GM19025 (cell line): ENCODE measurements around the gene TSPAN31.
"Not testable (repeated sequence)": the region's sequence is repeated elsewhere in the genome, so short reads cannot be mapped to it uniquely, and the experiment has no call there.

Experiments
- ATAC-seq: cut with Tn5 transposase; IDR thresholded peaks from one replicate; pipeline ENCODE4 v1.9.1; 2021; ENCODE audit warnings: mild to moderate bottlenecking, low read depth, moderate library complexity; ENCODE audit not compliant: unreplicated experiment

The TSPAN31 gene, protein sequence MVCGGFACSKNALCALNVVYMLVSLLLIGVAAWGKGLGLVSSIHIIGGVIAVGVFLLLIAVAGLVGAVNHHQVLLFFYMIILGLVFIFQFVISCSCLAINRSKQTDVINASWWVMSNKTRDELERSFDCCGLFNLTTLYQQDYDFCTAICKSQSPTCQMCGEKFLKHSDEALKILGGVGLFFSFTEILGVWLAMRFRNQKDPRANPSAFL

DNA sequence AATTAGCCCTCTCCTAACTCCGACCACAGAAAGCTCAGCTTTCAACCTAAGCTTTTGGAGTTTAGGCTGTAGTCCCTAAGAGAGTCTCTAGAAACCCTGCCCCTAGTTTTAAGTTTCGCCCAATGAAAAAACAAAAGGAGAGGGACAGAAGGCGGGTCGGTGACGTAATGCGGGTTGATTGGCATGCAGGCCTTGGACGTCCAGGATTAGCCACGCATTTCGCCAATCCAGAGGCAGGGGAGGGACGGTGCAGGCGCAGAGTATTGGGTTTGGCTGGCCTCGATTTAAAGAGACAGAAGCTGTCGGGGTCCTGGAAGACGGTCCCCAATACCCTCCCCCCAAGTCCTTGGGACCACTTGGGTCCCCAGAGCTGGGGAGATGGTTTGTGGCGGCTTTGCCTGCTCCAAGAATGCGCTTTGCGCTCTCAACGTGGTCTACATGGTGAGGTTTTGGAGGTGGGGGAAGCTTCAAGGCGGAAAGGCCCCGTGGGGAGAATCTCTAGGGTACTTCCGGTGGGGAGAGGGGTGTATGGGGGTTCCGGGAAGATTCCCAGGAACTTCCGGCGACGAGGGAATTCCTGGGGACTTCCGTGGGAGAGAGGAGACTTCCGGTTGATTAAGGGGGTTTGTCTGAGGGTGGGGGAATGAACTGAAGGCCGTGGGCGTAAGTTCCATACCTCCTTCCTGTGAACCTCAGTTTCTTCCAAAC, at the start of gene TSPAN31:
TSS of gene TSPAN31 (plus strand) at position 263 of the 708 bp plus-strand sequence. CDS start at position 379, 116 bp downstream.
- ATAC-seq = peak; percentile 75

DNA sequence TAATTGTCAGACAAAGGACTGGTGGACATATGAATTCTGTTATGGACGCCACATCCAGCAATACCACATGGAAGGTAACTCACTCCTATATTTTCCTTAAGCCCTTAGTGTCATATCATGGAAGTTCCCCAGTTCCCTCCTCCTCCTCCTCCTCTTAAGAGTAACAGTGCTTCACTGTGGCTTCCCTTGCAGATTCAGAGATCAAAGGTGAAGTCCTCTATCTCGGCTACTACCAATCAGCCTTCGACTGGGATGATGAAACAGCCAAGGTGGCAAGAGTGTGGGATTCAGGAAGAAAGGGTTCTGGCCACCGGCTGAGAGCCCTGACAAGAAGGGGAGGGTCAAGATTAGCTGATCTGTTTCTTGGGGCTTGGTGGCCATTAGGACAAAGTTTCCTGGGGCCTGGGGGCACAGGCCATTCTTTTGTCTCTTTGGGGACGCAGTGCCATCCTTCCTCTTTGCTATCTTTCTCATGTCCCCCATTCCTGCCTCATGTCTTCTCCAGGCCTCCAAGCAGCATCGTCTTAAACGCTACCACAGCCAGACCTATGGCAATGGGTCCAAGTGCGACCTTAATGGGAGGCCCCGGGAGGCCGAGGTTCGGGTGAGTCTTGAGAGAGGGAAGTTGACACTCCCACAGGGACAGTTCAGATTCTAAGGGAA, 48.9 kb upstream of the TSPAN31 start:
- no peak for ATAC-seq

DNA sequence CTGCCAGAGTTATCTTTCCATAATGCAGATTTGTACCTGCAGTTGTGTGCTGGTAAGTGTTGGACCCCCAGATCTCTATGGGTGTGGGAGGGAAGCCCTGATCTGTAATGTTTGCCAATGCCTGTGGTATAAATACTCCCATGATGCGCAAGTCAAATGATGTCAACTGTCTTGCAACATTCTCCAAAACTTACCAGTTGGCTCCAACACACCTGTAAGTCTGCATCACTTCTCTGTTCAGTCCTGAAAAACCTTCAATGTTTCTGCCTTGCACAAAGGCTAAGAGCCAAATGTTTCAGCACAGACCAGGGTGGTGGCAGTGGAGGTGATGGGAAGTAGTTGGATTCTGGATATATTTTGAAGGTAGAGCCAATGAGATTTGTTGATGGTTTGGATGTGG, 47.8 kb upstream of the TSPAN31 start:
- ATAC-seq = no peak

DNA sequence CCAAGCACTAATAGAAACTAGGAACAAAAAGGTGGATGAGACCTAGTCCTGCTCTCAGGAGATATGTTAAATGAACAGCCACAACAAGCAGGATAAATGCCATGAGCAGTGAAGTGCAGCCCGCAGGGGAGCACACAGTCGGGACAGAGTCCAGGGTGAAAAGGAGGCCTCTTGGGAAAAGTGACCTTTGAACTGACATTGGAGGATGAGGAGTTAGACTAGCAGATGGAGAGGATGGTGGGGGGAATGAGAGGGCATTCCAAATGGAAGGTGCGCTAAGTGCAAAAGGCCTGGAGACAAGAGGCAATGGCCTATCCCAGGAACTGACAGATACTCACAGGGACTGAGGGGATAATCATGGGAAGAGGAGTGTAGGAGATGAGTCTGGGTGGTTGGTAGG, 46.4 kb upstream of the TSPAN31 start:
- ATAC-seq = no peak

DNA sequence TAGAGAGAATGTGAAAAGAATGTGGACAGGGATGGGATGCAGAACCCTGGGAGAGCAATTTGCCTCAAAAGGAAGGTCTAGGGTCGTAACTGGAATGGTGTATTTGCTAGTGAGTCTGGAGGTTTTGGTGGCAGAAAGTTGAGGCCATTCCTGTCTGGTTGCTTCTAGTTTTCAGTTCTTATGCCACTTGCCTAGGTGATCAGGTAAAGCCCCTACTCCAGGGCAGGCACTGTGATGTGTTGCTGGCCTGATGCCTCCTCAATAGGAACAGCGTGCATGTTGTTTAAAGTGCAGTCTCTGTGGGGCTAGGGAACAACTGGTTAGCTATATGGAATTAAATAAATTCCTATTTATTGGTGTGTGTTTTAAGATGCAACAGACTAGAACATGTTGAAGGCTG, 44.5 kb upstream of the TSPAN31 start:
- no peak for ATAC-seq

DNA sequence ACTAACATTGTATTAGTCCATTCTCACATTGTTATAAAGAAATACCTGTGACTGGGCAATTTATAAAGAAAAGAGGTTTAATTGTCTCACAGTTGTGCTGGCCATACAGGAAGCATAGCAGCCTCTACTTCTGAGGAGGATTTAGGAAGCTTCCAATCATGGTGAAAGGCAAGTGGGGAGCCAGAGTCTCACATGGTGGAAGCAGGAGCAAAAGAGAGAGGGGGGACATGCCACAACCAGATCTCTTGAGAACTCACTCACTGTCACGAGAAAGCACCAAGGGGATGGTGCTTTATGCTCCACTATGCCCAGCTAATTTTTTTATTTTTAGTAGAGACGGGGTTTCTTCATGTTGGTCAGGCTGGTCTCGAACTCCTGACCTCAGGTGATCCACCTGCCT, 37.6 kb upstream of the TSPAN31 start:
- no peak for ATAC-seq

DNA sequence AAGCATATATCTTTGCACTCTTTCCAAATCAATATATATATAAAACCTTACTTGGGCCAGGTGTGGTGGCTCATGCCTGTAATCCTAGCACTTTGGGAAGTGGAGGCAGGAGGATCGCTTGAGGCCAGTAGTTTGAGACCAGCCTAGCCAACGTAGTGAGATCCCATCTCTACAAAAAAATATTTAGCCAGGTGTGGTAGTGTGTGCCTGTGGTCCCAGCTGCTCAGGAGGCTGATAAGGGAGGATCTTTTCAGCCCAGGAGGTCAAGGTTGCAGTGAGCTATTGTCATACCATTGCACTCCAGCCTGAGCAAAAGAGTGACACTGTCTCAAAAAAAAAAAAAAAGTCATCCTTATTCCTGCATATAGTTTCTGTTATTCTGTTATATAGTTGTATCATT, 36.5 kb upstream of the TSPAN31 start:
- no peak for ATAC-seq

DNA sequence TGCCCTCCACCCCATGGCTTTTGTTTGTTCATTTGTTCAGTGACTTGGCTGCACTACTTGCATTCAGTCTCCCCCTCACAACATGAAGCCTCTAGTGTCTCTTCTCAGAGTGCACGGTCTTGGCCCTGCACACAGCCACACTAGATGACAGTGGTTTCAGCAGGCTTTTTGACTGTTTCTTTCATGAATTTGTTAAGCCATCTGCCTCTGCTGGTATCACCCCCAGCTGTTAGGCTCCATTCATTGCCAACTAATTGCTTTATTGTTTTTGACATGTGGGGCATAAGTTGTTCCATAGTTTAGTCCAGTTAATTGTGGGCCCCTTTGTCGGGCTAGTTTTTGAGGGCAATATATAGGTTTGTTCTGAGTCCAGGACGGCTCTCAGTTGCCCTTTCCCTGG, 32.1 kb upstream of the TSPAN31 start:
- no peak for ATAC-seq

DNA sequence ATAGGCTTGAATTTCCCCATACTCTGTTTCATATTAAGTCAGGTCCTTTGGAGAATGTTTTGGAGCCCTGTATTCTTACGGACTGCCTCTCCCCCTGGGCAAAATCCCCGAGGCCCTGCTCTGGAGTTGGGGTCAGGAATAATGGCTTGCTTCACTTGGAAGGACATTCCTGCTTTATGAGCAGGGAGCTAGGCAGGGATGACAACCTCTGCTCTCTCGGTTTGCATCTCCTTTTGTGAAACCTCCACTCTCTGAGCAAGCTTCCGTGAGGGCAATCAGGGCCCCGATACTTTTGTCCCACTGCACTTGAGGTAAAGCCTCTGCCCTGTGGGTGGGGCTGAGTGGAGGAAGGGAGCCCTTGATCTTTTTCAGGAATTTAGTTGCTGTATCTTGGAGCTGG, 31.6 kb upstream of the TSPAN31 start:
- ATAC-seq = no peak

DNA sequence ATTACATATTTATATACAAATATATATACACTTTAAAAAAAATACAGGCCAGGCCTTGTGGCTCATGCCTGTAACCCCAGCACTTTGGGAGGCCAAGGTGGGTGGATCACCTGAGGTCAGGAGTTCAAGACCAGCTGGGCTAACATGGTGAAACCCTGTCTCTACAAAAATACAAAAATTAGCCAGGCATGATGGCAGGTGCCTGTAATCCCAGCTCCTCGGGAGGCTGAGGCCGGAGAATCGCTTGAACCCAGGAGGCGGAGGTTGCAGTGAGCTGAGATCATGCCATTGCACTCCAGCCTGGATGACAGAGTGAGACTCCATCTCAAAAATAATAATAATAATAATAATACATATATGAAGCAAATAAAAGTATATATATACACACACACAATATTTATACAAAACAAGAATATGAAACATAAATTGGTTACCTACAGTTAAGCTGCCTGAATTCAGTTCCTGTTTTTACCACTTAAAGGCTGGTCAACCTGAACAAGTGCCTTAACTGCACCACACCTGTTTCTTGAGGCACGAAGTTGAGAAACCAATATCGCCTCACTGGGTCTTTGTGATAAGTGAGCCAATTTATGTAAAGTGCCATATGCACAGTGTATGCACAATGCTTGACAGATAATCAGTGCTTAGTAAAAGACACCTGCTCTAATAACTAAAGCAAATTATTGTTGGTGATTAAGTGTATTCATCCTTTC, 29.6 kb upstream of the TSPAN31 start:
- not testable (repeated sequence) for ATAC-seq

DNA sequence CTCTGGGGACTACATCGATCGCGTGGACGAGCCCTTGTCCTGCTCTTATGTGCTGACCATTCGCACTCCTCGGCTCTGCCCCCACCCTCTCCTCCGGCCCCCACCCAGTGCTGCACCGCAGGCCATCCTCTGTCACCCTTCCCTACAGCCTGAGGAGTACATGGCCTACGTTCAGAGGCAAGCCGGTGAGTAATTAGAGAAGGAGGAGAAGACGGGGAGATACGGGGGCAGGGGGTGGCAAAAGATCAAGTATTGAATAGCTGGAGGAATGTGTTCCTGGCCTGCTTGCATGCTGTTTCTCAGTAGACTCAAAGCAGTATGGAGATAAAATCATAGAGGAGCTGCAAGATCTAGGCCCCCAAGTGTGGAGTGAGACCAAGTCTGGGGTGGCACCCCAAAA, 29.1 kb upstream of the TSPAN31 start:
- no peak for ATAC-seq

DNA sequence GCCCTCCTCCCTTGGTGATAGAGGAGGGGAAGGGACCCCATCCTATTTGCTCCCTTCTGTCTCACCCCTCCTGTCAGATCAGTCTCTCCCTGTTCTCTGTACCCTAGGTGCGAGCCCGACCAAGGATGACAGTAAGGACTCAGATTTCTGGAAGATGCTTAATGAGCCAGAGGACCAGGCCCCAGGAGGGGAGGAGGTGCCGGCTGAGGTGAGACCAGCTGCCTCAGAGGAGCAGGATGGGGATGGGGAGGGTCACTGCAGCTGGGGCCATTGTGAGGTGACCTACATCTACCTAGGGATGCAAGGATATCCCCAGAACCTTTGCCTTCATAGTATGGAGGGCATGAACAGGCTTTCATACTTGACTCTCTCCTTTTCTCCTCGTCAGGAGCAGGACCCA, 28.5 kb upstream of the TSPAN31 start:
- no peak for ATAC-seq

DNA sequence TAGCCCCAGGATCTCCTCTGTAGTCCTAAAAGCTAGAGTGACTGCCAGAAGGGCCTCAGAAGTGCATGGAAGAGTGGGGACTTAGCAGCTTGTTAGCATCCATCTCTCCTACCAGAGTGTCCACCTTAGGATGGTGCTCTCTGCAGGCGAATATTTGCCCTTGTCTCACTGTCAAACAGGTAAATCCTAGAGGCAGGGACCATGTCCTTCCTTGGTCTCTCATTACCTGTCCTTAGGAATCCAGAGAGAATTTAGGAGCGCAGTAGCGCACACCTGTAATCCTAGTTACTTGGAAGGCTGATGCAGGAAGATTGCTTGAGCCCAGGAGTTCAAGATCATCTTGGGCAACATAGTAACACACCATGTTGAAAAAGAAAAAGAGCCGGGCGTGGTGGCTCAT, 27.7 kb upstream of the TSPAN31 start:
- no peak for ATAC-seq

DNA sequence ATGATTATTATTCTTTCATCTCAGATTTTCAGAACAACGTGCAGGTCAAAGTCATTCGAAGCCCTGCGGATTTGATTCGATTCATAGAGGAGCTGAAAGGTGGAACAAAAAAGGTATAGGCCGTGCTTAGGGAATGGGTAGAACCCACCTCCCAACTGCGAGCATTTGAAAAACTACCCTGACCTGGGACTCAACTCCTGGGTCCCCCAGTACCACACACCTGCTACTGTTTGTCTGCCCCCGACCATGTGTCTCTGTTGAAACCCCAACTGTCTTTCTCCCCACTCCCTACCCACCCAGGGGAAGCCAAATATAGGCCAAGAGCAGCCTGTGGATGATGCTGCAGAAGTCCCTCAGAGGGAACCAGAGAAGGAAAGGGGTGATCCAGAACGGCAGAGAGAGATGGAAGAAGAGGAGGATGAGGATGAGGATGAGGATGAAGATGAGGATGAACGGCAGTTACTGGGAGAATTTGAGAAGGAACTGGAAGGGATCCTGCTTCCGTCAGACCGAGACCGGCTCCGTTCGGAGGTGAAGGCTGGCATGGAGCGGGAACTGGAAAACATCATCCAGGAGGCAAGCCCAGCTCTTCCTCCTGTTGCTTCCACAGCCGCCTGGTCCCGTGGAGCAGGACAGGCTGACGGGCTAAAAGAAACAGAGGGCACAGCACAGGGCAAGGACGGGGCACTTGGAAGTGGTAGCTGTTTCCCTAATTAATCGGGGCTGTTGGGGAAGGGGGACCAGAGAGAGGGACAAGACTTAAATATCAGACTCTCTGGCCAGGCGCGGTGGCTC, 26.8 kb upstream of the TSPAN31 start:
- ATAC-seq = no peak

DNA sequence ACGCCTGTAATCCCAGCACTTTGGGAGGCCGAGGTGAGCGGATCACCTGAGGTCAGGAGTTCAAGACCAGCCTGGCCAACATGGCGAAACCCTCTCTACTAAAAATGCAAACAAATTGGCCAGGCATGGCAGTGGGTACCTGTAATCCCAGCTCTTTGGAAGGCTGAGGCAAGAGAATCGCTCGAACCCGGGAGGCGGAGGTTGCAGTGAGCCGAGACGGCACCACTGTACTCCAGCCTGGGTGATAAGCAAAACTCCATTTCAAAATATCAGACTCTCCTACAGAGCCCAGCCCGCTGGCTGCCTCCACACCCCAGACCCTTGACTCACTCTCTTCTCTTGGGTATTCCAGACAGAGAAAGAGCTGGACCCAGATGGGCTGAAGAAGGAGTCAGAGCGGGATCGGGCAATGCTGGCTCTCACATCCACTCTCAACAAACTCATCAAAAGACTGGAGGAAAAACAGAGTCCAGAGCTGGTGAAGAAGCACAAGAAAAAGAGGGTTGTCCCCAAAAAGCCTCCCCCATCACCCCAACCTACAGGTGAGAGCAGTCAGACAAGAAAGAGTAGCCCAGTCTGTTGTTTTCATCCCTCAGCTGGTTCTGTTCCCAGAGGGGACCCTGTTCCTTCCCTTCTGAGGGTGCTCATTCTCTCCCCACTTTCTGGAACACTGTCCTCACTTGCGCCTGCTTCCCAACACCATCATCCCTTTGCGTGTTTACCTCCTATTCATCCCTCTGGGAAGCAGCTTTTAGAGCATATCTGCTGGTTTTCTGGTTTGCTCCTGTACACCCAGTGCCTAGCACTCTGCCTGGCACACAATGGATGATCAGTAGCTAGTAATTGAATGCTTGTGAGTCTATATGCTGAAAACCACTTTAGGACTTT, 26.0 kb upstream of the TSPAN31 start:
- ATAC-seq = no peak

DNA sequence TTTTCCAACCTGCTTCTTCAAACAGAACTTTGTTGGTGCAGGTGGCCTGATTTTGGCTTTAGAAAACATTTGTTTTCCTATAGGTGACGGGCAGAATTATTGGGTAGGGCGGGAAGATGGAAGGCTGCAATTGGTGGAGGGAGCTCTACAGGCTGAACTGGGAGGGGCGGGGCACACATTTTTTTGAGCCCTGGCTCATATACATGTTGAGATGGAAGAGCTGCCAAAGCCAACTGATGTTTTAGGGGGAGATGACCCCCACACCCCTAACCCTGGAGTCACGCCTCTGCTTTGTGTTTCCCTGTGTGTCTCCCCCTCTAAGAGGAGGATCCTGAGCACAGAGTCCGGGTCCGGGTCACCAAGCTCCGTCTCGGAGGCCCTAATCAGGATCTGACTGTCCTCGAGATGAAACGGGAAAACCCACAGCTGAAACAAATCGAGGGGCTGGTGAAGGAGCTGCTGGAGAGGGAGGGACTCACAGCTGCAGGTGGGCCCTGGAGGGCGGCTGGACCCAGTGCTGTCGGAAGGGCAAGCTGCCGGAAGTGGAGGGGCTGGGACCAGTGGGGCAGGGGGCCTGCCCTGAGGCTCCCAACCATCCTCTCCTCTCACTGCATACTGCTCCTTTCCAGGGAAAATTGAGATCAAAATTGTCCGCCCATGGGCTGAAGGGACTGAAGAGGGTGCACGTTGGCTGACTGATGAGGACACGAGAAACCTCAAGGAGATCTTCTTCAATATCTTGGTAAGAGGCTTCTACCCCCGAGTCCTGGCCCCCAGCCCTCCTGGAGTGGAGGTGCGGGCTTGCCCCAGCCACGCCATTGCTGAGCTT, 24.8 kb upstream of the TSPAN31 start:
- ATAC-seq = no peak

DNA sequence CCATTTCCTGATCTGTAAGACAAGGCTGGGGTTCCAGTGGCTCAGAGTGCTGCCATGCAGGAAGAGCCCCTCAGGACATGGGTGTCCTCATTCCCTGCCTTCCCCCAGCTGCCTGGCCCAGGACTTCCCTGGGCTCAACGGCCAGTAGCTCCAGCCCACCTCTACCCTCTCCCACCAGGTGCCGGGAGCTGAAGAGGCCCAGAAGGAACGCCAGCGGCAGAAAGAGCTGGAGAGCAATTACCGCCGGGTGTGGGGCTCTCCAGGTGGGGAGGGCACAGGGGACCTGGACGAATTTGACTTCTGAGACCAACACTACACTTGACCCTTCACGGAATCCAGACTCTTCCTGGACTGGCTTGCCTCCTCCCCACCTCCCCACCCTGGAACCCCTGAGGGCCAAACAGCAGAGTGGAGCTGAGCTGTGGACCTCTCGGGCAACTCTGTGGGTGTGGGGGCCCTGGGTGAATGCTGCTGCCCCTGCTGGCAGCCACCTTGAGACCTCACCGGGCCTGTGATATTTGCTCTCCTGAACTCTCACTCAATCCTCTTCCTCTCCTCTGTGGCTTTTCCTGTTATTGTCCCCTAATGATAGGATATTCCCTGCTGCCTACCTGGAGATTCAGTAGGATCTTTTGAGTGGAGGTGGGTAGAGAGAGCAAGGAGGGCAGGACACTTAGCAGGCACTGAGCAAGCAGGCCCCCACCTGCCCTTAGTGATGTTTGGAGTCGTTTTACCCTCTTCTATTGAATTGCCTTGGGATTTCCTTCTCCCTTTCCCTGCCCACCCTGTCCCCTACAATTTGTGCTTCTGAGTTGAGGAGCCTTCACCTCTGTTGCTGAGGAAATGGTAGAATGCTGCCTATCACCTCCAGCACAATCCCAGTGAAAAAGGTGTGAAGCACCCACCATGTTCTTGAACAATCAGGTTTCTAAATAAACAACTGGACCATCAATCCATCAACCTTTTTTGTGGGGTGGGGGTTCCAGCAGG, 23.9 kb upstream of the TSPAN31 start:
- ATAC-seq = no peak
